Measurements from ENCODE around the gene CRYBB1. TPM values are rescaled to one million over a fixed set of nuclear protein-coding genes. Genes with fewer than 3 reads are reported as not detected.

The CRYBB1 gene
- total and polyA plus RNA-seq, 3 experiments from 2014 or later, result not detected

GRCh38 chr22:26587991-26588613 lies 29.7 kb downstream of the CRYBB1 start:
- Histone ChIP-seq H3K27me3 (ENCODE audit: insufficient read depth, low read length, poor library complexity, severe bottlenecking) (no peaks in the 10 kb centered on the region), H3K4me3 (ENCODE audit: low read length) (no peak overlapping the region), H3K9me3 (ENCODE audit: low read length) (no peaks in the 10 kb centered on the region), H3K27ac (ENCODE audit: low read depth, low read length) (peak overlapping the region; percentile 78), H3K4me1 (ENCODE audit: insufficient read depth, low read length) (peaks cover 64% of the 10 kb centered on the region), H3K36me3 (ENCODE audit: insufficient read depth, low read length) (no peaks in the 10 kb centered on the region)
- Mint-ChIP-seq H3K27me3 (no peaks in the 10 kb centered on the region), H3K4me3 (peak overlapping the region; percentile 90 to 95 (median 93)), H3K9me3 (no peaks in the 10 kb centered on the region), H3K27ac (peak overlapping the region; percentile 81 to 96 (median 94)), H3K4me1 (peaks cover 72 to 86% (median 78%) of the 10 kb centered on the region in 3 donors), H3K36me3 (peaks cover 0 to 31% (median 2%) of the 10 kb centered on the region in 3 donors)
- DNase-seq, result no peak
- POLR2A ChIA-PET, result no interaction called here
- CTCF ChIA-PET, result interaction anchor here (1.0 to 1.6 kb wide), 2 partner anchors 8 to 85 kb away, joined by 3 to 4 read pairs; no protein-coding TSS in a partner anchor

GRCh38 chr22:26586556-26587325 lies 31.1 kb downstream of the CRYBB1 start:
- Mint-ChIP-seq H3K27ac (peak overlapping the region; percentile 79 to 94 (median 90)), H3K4me3 (peak overlapping the region; percentile 67 to 91 (median 80)), H3K27me3 (no peaks in the 10 kb centered on the region), H3K36me3 (peaks cover 0 to 42% (median 2%) of the 10 kb centered on the region in 3 donors), H3K4me1 (peaks cover 69 to 82% (median 71%) of the 10 kb centered on the region in 3 donors), H3K9me3 (no peaks in the 10 kb centered on the region)
- POLR2A ChIA-PET, result interaction anchor here (0.9 kb wide), 1 partner anchor 57 kb away, joined by 4 read pairs; no protein-coding TSS in a partner anchor
- H3K9me3 ChIP-seq (ENCODE audit: low read length), result no peaks in the 10 kb centered on the region
- no peaks in the 10 kb centered on the region for H3K27me3 ChIP-seq (ENCODE audit: insufficient read depth, low read length, poor library complexity, severe bottlenecking)
- peak overlapping the region; percentile 43 for H3K27ac ChIP-seq (ENCODE audit: low read depth, low read length)
- H3K36me3 ChIP-seq (ENCODE audit: insufficient read depth, low read length), result peaks cover 5% of the 10 kb centered on the region
- H3K4me1 ChIP-seq (ENCODE audit: insufficient read depth, low read length), result peaks cover 52% of the 10 kb centered on the region
- DNase-seq, result peak in 2 of 5 donors; percentile 46 to 53
- peak overlapping the region; percentile 38 for H3K4me3 ChIP-seq (ENCODE audit: low read length)
- CTCF ChIA-PET, result interaction anchor here (1.6 kb wide), 1 partner anchor 84 kb away, joined by 4 read pairs; no protein-coding TSS in a partner anchor

- peaks cover 5% of the 10 kb centered on the region for H3K36me3 ChIP-seq (ENCODE audit: insufficient read depth, low read length)
- H3K27ac Mint-ChIP-seq, result peak overlapping the region; percentile 41 to 94 (median 88)
- no peak overlapping the region for H3K4me3 ChIP-seq (ENCODE audit: low read length)
- peaks cover 0 to 50% (median 3%) of the 10 kb centered on the region in 3 donors for H3K36me3 Mint-ChIP-seq
- peaks cover 0 to 2% of the 10 kb centered on the region in 2 donors for H3K27me3 Mint-ChIP-seq
- ChIA-PET CTCF (interaction anchor here (0.7 kb wide), 1 partner anchor 21 kb away, joined by 3 read pairs; no protein-coding TSS in a partner anchor), POLR2A (interaction anchor here (0.6 to 1.5 kb wide), 2 partner anchors 70 to 102 kb away, joined by 3 to 4 read pairs; partner anchors contain the start of genes HPS4 and SRRD)
- H3K27ac ChIP-seq (ENCODE audit: low read depth, low read length), result peak overlapping the region; percentile 21
- no peaks in the 10 kb centered on the region for H3K9me3 ChIP-seq (ENCODE audit: low read length)
- peaks cover 56% of the 10 kb centered on the region for H3K4me1 ChIP-seq (ENCODE audit: insufficient read depth, low read length)
- DNase-seq, result no peak
- no peaks in the 10 kb centered on the region for H3K27me3 ChIP-seq (ENCODE audit: insufficient read depth, low read length, poor library complexity, severe bottlenecking)
- H3K4me1 Mint-ChIP-seq, result peaks cover 75 to 86% (median 76%) of the 10 kb centered on the region in 3 donors
- H3K4me3 Mint-ChIP-seq, result peak overlapping the region; percentile 45 to 87 (median 63)
- no peaks in the 10 kb centered on the region for H3K9me3 Mint-ChIP-seq
These were observed 32.6 kb downstream of the CRYBB1 start for GRCh38 chr22:26585104-26585790.

- DNase-seq, result no peak
- no peaks in the 10 kb centered on the region for H3K9me3 ChIP-seq (ENCODE audit: low read length)
- no peaks in the 10 kb centered on the region for H3K27me3 ChIP-seq (ENCODE audit: insufficient read depth, low read length, poor library complexity, severe bottlenecking)
- no peak overlapping the region for H3K27ac ChIP-seq (ENCODE audit: low read depth, low read length)
- peaks cover 5% of the 10 kb centered on the region for H3K36me3 ChIP-seq (ENCODE audit: insufficient read depth, low read length)
- H3K27me3 Mint-ChIP-seq, result peaks cover 0 to 2% of the 10 kb centered on the region in 2 donors
- H3K36me3 Mint-ChIP-seq, result peaks cover 0 to 48% (median 3%) of the 10 kb centered on the region in 3 donors
- no peak overlapping the region for H3K4me3 ChIP-seq (ENCODE audit: low read length)
- H3K27ac Mint-ChIP-seq, result peak overlapping the region in 7 of 8 donors; percentile 55 to 94 (median 89)
- H3K4me1 ChIP-seq (ENCODE audit: insufficient read depth, low read length), result peaks cover 65% of the 10 kb centered on the region
- H3K9me3 Mint-ChIP-seq, result no peaks in the 10 kb centered on the region
- CTCF ChIA-PET, result interaction anchor here (0.7 to 0.9 kb wide), 2 partner anchors 44 to 81 kb away, joined by 3 read pairs; no protein-coding TSS in a partner anchor
- peaks cover 82 to 92% (median 87%) of the 10 kb centered on the region in 3 donors for H3K4me1 Mint-ChIP-seq
- POLR2A ChIA-PET, result no interaction called here
- peak overlapping the region in 6 of 7 donors; percentile 28 to 82 (median 65) for H3K4me3 Mint-ChIP-seq
These were observed 33.8 kb downstream of the CRYBB1 start for GRCh38 chr22:26584010-26584409.

- H3K4me3 Mint-ChIP-seq, result peak overlapping the region in 2 of 7 donors; percentile 8 to 46
- peaks cover 5% of the 10 kb centered on the region for H3K36me3 ChIP-seq (ENCODE audit: insufficient read depth, low read length)
- ChIA-PET POLR2A (no interaction called here), CTCF (interaction anchor here (0.6 kb wide), 1 partner anchor 249 kb away, joined by 3 read pairs; no protein-coding TSS in a partner anchor)
- no peaks in the 10 kb centered on the region for H3K9me3 ChIP-seq (ENCODE audit: low read length)
- peak overlapping the region in 7 of 8 donors; percentile 58 to 98 (median 80) for H3K27ac Mint-ChIP-seq
- H3K4me1 Mint-ChIP-seq, result peaks cover 77 to 87% (median 79%) of the 10 kb centered on the region in 3 donors
- no peaks in the 10 kb centered on the region for H3K9me3 Mint-ChIP-seq
- H3K27me3 ChIP-seq (ENCODE audit: insufficient read depth, low read length, poor library complexity, severe bottlenecking), result no peaks in the 10 kb centered on the region
- peaks cover 64% of the 10 kb centered on the region for H3K4me1 ChIP-seq (ENCODE audit: insufficient read depth, low read length)
- H3K27ac ChIP-seq (ENCODE audit: low read depth, low read length), result no peak overlapping the region
- peaks cover 0 to 2% of the 10 kb centered on the region in 2 donors for H3K27me3 Mint-ChIP-seq
- DNase-seq, result no peak
- no peak overlapping the region for H3K4me3 ChIP-seq (ENCODE audit: low read length)
- peaks cover 0 to 47% (median 3%) of the 10 kb centered on the region in 3 donors for H3K36me3 Mint-ChIP-seq
These were observed 36.1 kb downstream of the CRYBB1 start for GRCh38 chr22:26581633-26582168.

GRCh38 chr22:26581026-26581425 lies 36.8 kb downstream of the CRYBB1 start:
- Mint-ChIP-seq H3K4me3 (peak overlapping the region; percentile 30 to 69 (median 47)), H3K27me3 (peaks cover 0 to 2% of the 10 kb centered on the region in 2 donors), H3K27ac (peak overlapping the region; percentile 45 to 98 (median 88)), H3K36me3 (peaks cover 0 to 51% (median 3%) of the 10 kb centered on the region in 3 donors), H3K4me1 (peaks cover 76 to 86% (median 79%) of the 10 kb centered on the region in 3 donors), H3K9me3 (no peaks in the 10 kb centered on the region)
- CTCF ChIA-PET, result interaction anchor here (0.6 kb wide), 1 partner anchor 249 kb away, joined by 3 read pairs; no protein-coding TSS in a partner anchor
- no peak overlapping the region for H3K4me3 ChIP-seq (ENCODE audit: low read length)
- H3K36me3 ChIP-seq (ENCODE audit: insufficient read depth, low read length), result peaks cover 5% of the 10 kb centered on the region
- DNase-seq, result no peak
- H3K4me1 ChIP-seq (ENCODE audit: insufficient read depth, low read length), result peaks cover 57% of the 10 kb centered on the region
- H3K9me3 ChIP-seq (ENCODE audit: low read length), result no peaks in the 10 kb centered on the region
- POLR2A ChIA-PET, result no interaction called here
- H3K27ac ChIP-seq (ENCODE audit: low read depth, low read length), result peak overlapping the region; percentile 7
- no peaks in the 10 kb centered on the region for H3K27me3 ChIP-seq (ENCODE audit: insufficient read depth, low read length, poor library complexity, severe bottlenecking)

- Histone ChIP-seq H3K4me1 (ENCODE audit: insufficient read depth, low read length) (peaks cover 53% of the 10 kb centered on the region), H3K4me3 (ENCODE audit: low read length) (peak overlapping the region; percentile 53), H3K27ac (ENCODE audit: low read depth, low read length) (peak overlapping the region; percentile 7), H3K9me3 (ENCODE audit: low read length) (no peaks in the 10 kb centered on the region), H3K27me3 (ENCODE audit: insufficient read depth, low read length, poor library complexity, severe bottlenecking) (no peaks in the 10 kb centered on the region), H3K36me3 (ENCODE audit: insufficient read depth, low read length) (peaks cover 5% of the 10 kb centered on the region)
- POLR2A ChIA-PET, result no interaction called here
- Mint-ChIP-seq H3K36me3 (peaks cover 0 to 51% (median 3%) of the 10 kb centered on the region in 3 donors), H3K27ac (peak overlapping the region; percentile 64 to 98 (median 92)), H3K9me3 (no peaks in the 10 kb centered on the region), H3K4me1 (peaks cover 72 to 84% (median 76%) of the 10 kb centered on the region in 3 donors), H3K4me3 (peak overlapping the region; percentile 46 to 84 (median 76)), H3K27me3 (peaks cover 0 to 2% of the 10 kb centered on the region in 2 donors)
- DNase-seq, result no peak
- CTCF ChIA-PET, result interaction anchor here (1.0 to 1.6 kb wide), 2 partner anchors 8 to 11 kb away, joined by 3 read pairs; no protein-coding TSS in a partner anchor
These were observed 37.4 kb downstream of the CRYBB1 start for GRCh38 chr22:26580240-26580962.

Measured in CD8-positive, alpha-beta memory T cell (primary cell).